NCI-H526 treated with DMSO at 0.1 percent for 48 hours (cell line): ENCODE data around the gene RAB44.
A peak's percentile ranks its signal among the peaks of the same experiment; 100 is the strongest.
"Not testable (repeated sequence)": the region's sequence is repeated elsewhere in the genome, so short reads cannot be mapped to it uniquely, and the experiment has no call there.

Source experiments
- DNase-seq: peaks from one replicate; lab custom pipeline; 2025; lab: John Stamatoyannopoulos, UW

RAB44 gene

GRCh38 chr6:36697481-36697903 lies at the start of gene RAB44:
Gene RAB44 (plus strand): TSS chr6:36697826. CDS start chr6:36704236, 6,410 bp downstream.
- DNase-seq, result no peak

GRCh38 chr6:36649086-36649485 lies 48.5 kb upstream of the RAB44 start:
- no peak for DNase-seq

GRCh38 chr6:36649701-36650484 lies 47.7 kb upstream of the RAB44 start:
- no peak for DNase-seq

- DNase-seq, result no peak
Observed at GRCh38 chr6:36650848-36651478, 46.7 kb upstream of the RAB44 start.

- no peak for DNase-seq
Observed at GRCh38 chr6:36651659-36652379, 45.8 kb upstream of the RAB44 start.

GRCh38 chr6:36654469-36654868 lies 43.2 kb upstream of the RAB44 start:
- not testable (repeated sequence) for DNase-seq

GRCh38 chr6:36655085-36655724 lies 42.4 kb upstream of the RAB44 start:
- no peak for DNase-seq

GRCh38 chr6:36656441-36656840 lies 41.2 kb upstream of the RAB44 start:
- no peak for DNase-seq

GRCh38 chr6:36657271-36657670 lies 40.4 kb upstream of the RAB44 start:
- no peak for DNase-seq

GRCh38 chr6:36657942-36658544 lies 39.6 kb upstream of the RAB44 start:
- no peak for DNase-seq

- no peak for DNase-seq
Observed at GRCh38 chr6:36659271-36659670, 38.4 kb upstream of the RAB44 start.

- no peak for DNase-seq
Observed at GRCh38 chr6:36660771-36661471, 36.7 kb upstream of the RAB44 start.

GRCh38 chr6:36662380-36662779 lies 35.2 kb upstream of the RAB44 start:
- DNase-seq, result no peak

GRCh38 chr6:36662827-36663256 lies 34.8 kb upstream of the RAB44 start:
- DNase-seq, result no peak

GRCh38 chr6:36663504-36664446 lies 33.9 kb upstream of the RAB44 start:
- DNase-seq, result no peak

- DNase-seq, result no peak
Observed at GRCh38 chr6:36665180-36665579, 32.4 kb upstream of the RAB44 start.

- DNase-seq, result no peak
Observed at GRCh38 chr6:36666287-36666686, 31.3 kb upstream of the RAB44 start.

- DNase-seq, result peak; percentile 58
Observed at GRCh38 chr6:36666826-36667591, 30.6 kb upstream of the RAB44 start.

- DNase-seq, result no peak
Observed at GRCh38 chr6:36668591-36668990, 29.0 kb upstream of the RAB44 start.
